NCI-H1092 (cell line): ENCODE measurements around the gene RNF133.
"Not testable (repeated sequence)": the region's sequence is repeated elsewhere in the genome, so short reads cannot be mapped to it uniquely, and the experiment has no call there.

Experiments
- DNase-seq: peaks from one replicate; lab custom pipeline; 2025; lab: John Stamatoyannopoulos, UW

The RNF133 gene

DNA sequence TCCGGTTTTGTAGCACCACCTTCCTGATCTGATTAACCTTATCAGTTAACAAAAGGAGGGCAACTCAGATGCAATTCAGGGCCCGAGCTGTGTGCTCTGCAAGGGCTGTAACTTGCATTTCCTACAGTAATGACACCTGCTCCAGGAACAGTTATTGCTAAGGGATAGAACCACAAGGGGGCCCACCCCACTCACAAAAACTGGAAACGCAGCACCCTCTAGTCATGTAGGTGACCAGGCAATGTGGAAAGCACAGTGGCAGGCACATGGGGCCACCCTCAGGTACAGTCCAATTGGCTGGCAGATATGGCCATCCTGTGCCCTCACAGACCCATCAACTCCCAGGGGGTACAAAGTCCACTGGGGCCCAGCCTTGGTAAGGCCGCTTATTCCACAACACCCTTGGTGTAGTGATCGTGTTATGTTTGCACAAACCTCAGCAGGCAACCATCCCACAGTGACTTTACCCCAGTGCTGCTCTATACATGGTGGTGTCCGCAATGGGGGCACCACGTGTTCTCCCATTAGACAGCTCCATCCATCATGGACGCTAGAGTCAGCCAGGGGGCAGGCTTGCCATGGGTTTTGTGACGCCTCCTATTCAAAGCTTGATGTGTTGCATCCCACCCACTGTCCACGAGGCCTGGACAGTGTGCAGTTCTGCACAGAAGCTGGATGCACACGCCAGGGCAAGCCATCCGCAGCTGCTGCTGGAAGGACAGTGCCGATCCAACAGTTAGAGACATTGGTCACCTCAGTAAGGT is 9.4 kb downstream of the RNF133 start:
- DNase-seq, result no peak

DNA sequence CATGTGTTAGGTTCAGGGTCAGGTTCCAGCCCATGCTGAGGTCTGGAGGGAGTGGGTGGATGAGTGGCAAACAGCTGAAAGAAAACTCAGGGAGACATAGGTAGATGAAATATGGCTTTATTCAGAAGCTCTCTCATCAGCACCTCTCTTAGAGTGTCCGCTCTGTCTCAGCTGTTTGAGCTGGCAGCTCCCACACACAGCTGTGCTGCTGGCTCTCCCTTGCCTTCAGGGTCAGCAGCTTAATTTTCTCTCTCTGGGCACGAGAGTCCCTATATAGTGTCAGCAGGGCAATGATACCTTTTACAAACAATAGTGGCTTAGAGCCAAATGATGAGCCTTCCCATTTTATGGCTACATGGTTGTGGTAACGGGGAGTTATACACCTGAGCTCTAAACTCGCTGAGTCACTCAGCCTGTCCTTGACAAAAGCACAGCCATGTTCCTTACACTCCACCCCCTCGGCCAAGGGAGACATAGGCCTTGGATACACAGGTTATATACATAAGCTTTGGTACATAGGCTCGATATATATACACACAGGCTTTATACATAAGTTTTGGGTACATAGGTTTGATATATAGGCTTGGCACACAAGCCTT is 10.4 kb downstream of the RNF133 start:
- no peak for DNase-seq

DNA sequence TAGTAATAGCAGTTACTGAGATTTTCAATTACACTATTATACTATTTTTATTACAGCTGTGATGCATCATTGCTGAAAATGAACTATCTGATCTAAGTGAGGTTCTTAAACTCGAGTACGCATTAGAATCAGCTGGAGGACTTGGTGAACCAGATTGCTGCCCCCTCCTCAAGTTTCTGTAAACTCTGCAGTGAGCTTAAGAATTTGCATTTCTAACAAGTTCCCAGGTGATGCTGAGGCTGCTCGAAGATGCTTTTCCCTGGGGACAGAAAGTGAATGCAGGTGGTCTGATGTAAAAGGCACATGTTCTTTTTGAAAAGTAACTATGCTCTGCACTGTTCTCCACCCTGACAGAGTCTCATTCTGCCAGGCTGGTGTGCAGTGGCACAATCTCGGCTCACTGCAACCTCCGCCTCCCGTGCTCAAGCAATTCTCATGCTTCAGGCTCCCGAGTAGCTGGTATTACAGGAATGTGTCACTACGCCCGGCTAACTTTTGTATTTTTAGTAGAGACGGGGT is 12.5 kb downstream of the RNF133 start:
- DNase-seq, result no peak

DNA sequence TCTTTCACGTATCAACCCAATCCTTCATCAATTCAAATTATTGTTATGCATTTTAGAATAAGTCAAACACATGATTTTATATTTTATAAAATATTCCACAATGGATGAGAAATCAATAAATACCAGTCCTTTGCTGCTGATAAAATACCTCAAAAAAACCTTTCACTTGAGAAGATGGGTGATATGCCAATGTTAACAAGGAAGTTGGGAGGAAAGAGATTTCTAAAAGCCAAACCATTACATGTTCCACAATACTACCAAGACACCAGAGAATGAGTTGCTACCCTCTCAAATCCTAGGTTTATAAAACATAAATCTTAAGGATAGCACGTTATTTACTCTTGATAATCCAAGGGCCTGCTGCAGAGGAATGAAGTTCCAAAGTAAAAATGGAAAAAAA is 14.4 kb downstream of the RNF133 start:
- DNase-seq, result no peak

DNA sequence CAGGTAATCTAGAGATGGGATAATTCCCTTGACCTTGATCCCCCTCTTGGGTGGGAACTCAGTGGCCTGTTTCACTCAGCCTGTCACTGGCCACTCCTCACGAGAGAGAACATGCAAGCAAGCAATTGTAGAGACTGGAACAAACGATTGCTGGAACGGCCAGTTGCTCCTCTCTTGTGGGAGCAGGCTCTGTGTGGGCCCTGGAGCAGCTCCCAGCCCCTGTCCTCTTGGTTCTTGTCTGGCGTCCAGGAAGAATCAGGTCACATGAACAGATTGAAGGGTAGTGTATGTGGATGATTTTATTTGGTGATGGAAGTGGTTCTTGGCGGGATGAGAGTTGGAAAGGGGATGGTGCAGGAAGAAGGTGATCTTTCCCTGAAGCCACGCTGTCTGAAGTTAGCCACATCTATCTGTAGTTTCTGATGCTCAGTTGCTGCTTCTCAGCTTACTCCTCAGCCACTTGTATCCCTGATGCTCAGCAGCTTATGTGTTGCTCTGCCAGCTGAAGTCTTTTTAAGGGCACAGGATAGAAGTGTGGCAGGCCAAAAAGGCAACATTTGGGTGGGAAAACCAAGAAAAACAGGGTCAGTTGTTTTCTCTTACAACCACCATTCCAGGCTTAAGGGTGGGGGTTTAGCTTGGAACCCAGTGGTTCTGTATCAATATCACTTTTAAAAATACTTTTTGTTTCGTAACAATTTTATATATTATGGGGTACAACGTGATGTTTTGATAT is 15.9 kb downstream of the RNF133 start:
- DNase-seq, result no peak

DNA sequence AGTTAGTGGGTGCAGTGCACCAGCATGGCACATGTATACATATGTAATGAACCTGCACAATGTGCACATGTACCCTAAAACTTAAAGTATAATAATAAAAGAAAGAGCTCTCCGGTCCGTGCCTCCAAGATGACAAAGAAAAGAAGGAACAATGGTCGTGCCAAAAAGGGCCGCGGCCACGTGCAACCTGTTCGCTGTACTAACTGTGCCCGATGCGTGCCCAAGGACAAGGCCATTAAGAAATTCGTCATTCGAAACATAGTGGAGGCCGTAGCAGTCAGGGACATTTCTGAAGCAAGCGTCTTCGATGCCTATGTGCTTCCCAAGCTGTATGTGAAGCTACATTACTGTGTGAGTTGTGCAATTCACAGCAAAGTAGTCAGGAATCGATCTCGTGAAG is 17.7 kb downstream of the RNF133 start:
- DNase-seq, result not testable (repeated sequence)

DNA sequence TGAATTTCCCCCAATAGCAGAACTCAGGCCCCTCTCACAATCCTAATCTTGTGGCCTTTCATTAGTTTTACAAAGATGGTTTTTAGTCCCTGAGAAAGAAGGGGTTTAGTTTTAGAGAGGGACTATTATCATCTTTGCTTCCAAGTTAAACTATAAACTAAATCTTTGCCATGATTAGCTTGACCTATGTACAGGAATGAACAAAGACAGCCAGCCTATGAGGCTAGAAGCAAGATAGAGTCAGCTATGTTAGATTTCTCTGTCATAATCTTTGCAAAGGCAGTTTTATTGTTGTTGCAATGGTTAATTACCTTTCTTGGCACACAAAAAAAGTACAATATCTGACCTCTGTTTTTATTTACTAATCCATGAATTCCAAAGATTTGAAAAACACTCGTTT is 19.1 kb downstream of the RNF133 start:
- no peak for DNase-seq

DNA sequence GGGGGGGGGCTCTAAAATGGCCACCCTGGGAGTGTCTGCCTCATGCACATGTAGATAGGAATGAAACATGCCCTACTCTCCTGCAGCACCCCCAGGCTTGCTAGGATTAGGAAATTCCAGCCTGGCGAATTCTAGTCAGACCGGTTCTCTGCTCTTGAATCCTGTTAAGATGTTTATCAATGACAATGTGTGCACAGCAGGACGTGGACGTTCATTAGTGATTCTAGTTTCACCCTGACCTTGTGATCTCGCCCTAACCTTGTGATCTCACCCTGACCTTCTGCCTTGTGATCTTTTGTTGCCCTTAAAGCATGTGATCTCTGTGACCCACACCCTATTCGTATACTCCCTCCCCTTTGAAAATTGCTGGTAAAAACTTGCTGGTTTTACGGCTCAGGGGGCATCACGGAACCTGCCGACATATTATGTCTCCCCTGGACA is 19.6 kb downstream of the RNF133 start:
- DNase-seq, result not testable (repeated sequence)

DNA sequence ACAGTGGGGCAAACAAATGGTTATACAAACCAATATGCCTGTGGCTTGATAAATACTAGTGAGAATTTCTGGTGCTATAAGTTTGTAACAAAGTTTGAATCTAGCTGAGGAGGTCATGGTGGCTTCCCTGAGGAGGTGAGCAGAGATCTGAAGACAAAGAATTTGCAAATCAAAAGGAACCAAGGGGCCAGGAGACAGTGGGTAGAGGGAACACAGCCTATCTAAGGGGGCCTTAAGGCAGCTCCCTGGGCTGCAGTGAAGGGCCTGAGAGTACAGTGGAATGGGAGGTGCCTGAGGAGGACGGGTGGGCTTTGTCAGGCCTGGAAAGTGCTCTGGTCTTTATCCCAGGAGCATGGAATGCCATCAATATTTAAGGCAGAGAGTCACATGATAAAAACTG is 21.8 kb downstream of the RNF133 start:
- DNase-seq, result no peak

DNA sequence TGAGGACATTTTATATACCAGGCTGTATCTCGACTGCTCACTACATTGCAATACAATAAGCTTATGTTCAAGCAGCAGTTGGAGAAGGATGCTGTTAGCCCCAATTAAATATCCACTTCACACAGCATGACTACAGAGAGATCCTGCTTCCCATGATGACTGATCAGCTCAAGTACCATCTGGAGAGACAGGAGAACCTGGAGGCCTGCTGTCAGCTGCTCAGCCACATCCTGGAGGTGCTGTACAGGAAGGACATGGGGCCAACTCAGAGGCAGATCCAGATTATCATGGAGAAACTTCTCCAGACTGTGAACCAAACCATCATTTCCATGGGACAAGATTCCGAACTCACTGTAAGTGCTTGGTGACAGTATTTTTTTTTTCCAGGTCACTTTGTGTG is 22.5 kb downstream of the RNF133 start:
- DNase-seq, result peak; percentile 71

DNA sequence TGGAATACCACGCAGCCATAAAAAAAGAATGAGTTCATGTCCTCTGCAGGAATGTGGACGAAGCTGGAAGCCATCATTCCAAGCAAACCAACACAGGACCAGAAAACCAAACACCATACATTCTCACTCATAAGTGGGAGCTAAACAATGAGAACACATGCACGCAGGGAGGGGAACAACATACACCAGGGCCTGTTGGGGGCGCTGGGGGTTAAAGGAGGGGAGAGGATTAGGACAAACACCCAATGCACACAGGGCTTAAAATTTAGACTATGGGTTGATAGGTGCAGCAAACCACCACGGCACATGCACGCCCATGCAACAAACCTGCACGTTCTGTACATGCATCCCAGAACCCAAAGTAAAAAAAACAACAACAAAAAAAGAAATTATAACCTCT is 23.3 kb downstream of the RNF133 start:
- no peak for DNase-seq

DNA sequence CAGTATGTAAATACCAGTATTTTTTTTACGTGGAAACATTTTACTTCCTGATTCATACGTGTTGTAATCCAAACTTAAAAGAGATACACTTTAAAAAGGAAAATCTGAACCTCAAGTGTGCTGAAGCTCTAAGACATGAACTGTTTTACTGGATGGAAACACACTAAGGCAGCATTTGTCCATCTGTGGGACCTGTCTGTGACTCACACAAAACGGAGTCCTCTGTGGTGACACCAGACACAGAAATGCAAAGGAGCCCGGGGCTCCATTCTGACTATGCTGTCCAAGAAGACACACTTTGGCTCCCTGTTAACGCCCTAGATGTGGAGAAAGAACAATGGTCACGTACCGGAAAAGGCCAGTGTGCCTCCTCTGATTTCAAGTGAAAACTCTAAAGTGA is 23.9 kb downstream of the RNF133 start:
- no peak for DNase-seq

DNA sequence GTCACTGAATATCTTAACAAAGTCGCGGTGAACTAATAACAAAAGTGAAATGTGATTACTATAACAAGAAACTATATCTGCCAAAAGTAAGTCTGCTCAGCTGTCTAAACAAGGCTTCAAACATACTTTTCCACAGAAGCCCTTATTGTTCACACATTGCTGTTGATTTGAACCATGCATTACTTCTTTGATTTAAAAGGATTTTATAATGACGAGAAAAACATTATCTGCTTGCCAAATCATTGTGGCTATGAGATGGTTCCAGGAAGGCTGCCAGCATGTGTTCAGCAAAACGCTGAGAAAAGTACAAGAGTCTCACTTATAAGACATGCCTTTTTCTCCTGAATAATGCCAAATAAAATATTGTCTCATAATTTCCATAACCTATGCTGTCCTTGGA is 24.4 kb downstream of the RNF133 start:
- no peak for DNase-seq

DNA sequence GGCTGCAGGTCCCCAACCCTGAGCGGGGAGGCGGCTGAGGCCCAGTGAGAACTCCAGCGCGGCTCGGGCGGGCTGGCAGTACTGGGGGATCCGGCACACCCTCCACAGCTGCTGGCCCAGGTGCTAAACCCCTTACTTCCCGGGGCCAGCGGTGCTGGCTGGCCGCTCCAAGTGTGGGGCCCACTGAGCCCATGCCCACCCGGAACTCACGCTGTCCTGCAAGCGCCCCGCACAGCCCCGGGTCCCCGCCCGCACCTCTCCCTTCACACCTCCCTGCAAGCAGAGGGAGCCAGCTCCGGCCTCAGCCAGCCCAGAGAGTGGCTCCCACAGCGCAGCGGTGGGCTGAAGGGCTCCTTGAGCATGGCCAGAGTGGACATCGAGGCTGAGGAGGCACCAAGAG is 25.0 kb downstream of the RNF133 start:
- no peak for DNase-seq

DNA sequence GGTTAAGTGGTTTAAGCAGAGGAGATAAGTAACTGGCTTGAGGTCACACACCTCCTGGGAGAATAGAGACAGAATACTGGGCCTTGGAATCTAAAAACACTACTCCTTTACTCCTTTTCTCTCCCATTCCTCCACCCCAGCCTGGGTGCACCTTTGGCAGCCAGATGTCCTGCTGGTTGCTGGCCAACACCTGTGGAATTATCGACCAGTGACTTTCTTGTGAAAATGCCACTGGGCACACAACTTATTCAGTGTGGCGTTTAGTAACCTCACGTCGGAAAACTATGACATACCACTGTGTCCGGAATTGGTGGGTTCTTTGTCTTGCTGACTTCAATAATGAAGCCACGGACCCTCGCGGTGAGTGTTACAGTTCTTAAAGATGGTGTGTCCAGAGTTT is 26.4 kb downstream of the RNF133 start:
- DNase-seq, result no peak

DNA sequence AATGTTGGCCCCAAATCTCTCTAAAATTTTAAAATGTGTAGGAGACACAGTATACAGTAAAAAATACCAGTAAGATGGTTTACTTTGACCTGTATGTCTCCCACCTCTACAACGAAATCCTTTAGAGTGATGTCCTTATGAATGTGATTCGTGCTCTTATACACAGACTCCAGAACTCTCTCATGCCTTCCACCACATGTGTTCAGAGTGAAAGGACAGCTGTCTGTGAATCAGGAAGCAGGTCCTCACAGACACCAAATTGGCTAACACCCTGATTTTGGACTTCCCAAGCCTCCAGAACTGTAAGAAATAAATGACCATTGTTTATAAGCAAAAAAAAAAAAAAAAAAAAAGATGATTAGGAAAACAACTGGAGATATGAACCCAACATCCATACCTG is 35.2 kb downstream of the RNF133 start:
- no peak for DNase-seq

DNA sequence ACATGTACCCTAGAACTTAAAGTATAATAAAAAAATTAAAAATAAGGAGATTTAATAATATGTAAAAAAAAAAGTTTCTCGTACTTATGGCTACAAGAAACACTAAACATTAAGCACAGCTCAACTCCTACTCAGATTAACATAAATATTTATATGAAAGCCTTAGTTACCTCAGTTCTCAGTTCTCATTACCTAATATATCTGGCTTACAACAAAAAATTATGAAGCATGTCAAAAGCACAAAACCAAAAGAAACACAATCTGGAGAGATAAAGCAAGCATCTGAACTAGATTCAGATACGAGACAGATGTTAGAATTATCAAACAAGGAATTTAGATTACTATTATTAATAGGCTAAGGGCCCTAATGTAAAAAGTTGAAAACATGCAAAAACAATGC is 40.1 kb downstream of the RNF133 start:
- DNase-seq, result no peak

DNA sequence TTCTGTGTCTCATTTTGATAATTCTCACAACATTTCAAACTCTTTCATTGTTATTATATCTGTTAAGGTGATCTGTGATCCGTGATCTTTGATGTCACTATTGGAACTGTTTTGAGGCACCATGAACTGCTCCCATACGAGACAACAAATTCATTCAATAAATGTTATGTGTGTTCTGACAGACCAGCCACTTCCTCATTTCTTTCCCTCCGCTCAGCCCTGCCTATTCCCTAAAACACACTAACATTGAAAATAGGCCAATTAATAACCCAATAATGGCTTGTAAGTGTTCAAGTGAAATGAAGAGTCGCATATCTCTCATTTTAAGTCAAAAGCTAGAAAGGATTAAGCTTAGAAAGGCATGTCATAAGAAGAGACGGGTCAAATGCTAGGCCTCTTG is 45.2 kb downstream of the RNF133 start:
- no peak for DNase-seq

DNA sequence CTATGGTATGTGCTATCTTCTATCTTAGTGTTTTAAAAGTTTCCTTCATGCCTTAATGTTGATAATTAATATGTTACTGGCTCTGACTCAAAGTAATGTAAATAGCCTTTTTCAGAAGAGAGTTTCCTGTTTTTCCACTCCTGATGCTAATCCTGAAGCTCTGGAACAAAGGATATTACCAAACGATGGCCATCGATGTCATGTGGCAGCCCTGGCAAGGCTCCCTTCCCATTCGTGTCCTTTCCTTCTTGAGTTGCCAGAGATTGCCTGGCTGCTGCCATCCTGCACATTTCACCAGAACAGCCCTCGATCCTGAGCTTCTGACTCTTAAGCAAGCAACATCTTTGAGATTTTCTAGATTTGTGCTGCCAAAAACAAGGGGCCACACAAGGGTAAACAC is 46.0 kb downstream of the RNF133 start:
- no peak for DNase-seq

DNA sequence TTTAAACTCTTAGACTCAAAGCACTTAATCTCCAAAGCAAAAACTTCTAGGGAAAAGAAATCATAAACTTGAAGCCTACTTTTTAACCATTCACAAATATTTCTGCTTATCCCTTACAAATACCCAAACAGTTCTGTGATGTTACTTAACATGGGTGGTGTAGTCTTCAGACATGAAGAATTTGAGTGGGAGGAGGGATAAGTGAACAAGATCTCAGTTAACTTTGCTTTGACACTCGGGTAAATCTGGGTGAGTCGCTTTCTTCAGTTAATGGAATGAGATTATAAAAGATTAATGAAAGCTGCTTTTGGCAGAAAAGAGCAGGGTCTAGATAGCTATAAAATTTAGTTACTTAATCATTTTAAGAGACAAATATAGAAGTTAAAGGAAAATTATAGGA is 47.5 kb downstream of the RNF133 start:
- DNase-seq, result no peak
